Measurements from ENCODE around the gene ALG14. TPM values are rescaled to one million over a fixed set of nuclear protein-coding genes. Genes with fewer than 3 reads are reported as not detected.

The ALG14 gene
- total and polyA plus RNA-seq, 10 of the 15 experiments (the other 5 are each of a cell fraction or from before 2014, with no cell fraction given), result 2.6 to 19.2 (median 7.5) TPM

- ATAC-seq, result no peak
- 51% methylated on average over 19 of the region's 40 CpGs for WGBS (ENCODE audit: insufficient coverage, insufficient replicate concordance, low lambda C conversion rate, missing lambda C conversion rate)
- ChIA-PET CTCF (interaction anchor here (1.6 kb wide), 1 partner anchor 73 kb away, joined by 5 read pairs; no protein-coding TSS in a partner anchor), SMC1A (ENCODE audit: uncharacterized antibody, unreplicated experiment) (interaction anchor here (1.1 kb wide), 1 partner anchor 74 kb away, joined by 3 read pairs; no protein-coding TSS in a partner anchor), RAD21 (ENCODE audit: unreplicated experiment) (no interaction called here), POLR2A (no interaction called here)
- intact Hi-C loops (cut with micrococcal nuclease; ENCODE audit: unreplicated experiment), result no loop called here
- Histone ChIP-seq H4K20me1 (ENCODE audit: control insufficient read depth, insufficient read depth) (no peaks in the 10 kb centered on the region), H3K9me3 (replicated peaks; ENCODE audit: control insufficient read depth, insufficient read depth, low read length) (no peaks in the 10 kb centered on the region), H3K4me2 (ENCODE audit: control insufficient read depth, insufficient read depth) (peak overlapping the region; percentile 40), H3K9ac (ENCODE audit: control insufficient read depth, insufficient read depth, low read length) (peak overlapping the region; percentile 53; the same call in 1 of the 2 replicates), H3K27me3 (replicated peaks in 1 of 2; ENCODE audit: control insufficient read depth in 2 of 2, insufficient read depth in 2 of 2, low read length in 1 of 2) (peaks cover 3 to 7% of the 10 kb centered on the region in 2 experiments; a peak in 3 of 4 replicates), H2AFZ (ENCODE audit: control insufficient read depth, low read depth, low read length) (peak overlapping the region; percentile 52), H3K27ac (ENCODE audit: control insufficient read depth, insufficient read depth) (peak overlapping the region; percentile 37; the same call in 1 of the 2 replicates), H3K79me2 (ENCODE audit: control insufficient read depth, insufficient read depth, low read length) (peaks cover 2% of the 10 kb centered on the region; the same call in 1 of the 2 replicates), H3K36me3 (ENCODE audit: control insufficient read depth in 2 of 2, insufficient read depth in 2 of 2, low read length in 1 of 2) (no peaks in the 10 kb centered on the region), H3K4me3 (peak overlapping the region; percentile 38; the same call in 1 of the 2 replicates), H3K4me1 (ENCODE audit: control insufficient read depth, insufficient read depth, low read length) (no peaks in the 10 kb centered on the region)
- TF ChIP-seq NFXL1 (IDR thresholded peaks at IDR 0.05; ENCODE audit: borderline replicate concordance) (no peak), BCL3 (IDR thresholded peaks at IDR 0.05; ENCODE audit: borderline replicate concordance, insufficient read depth, low read depth, low read length, poor library complexity, severe bottlenecking) (no peak), ZSCAN29 (IDR thresholded peaks at IDR 0.05) (no peak), YY1 (IDR thresholded peaks at IDR 0.05; ENCODE audit: low read depth, low read length) (0 out of 2 replicates have a peak, but pooled peaks have one; percentile 2), TBL1XR1 (IDR thresholded peaks at IDR 0.05; ENCODE audit: low read depth, low read length) (no peak), TCF3 (IDR thresholded peaks at IDR 0.05; ENCODE audit: borderline replicate concordance, insufficient read depth, low read depth, low read length) (0 out of 2 replicates have a peak, but pooled peaks have one; percentile 4), GABPA (IDR thresholded peaks at IDR 0.05; ENCODE audit: low read depth) (no peak)
- DNase-seq (ENCODE audit: low read depth, low spot score), result no peak
- no TSS peak for BruUV-seq (replicated peaks)
- in situ Hi-C loops (cut with MboI), result no loop called here
- no peak for FAIRE-seq
Measured at GRCh38 chr1:94927405-94928175, 145.2 kb downstream of the ALG14 start.
